Measurements from ENCODE around the gene TRIM54. TPM values are rescaled to one million over a fixed set of nuclear protein-coding genes. Genes with fewer than 3 reads are reported as not detected.

TRIM54 gene
- total and polyA plus RNA-seq, 2 of the 4 experiments (the other 2 are of a cell fraction), result 0.15 TPM; not detected in 1

DNA sequence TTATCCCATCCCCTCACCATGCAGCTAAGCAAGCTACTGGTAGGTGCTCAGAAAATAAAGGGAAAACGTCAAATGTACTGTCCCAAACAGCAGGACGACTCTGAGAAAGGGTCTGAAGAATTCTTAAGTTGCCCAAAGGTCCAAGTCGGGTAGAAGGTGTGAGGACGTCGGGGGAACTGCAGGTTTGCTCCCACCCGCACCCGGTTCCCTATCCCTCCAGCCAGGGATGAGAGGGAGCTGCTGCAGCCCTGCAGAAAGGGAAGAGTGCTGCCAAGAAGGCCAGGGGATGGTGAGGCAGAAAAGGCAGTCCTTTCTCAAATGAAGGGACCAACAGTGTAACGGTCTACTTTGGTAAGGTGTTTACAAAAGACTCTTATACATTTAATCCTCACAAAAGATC is 32.9 kb downstream of the TRIM54 start:
- no peak for TF ChIP-seq CEBPB (IDR thresholded peaks at IDR 0.05; ENCODE audit: low read depth, low read length)
- TF ChIP-seq BHLHE40 (IDR thresholded peaks at IDR 0.05; ENCODE audit: low read depth, low read length), result no peak
- TF ChIP-seq, protein P1, sequence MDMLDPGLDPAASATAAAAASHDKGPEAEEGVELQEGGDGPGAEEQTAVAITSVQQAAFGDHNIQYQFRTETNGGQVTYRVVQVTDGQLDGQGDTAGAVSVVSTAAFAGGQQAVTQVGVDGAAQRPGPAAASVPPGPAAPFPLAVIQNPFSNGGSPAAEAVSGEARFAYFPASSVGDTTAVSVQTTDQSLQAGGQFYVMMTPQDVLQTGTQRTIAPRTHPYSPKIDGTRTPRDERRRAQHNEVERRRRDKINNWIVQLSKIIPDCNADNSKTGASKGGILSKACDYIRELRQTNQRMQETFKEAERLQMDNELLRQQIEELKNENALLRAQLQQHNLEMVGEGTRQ (IDR thresholded peaks at IDR 0.05; ENCODE audit: low read depth, low read length), result no peak
- no peak for TF ChIP-seq RFX5 (IDR thresholded peaks at IDR 0.05; ENCODE audit: low read depth, low read length)
- TF ChIP-seq SMC3 (IDR thresholded peaks at IDR 0.05; ENCODE audit: low read depth, low read length), result no peak
- TF ChIP-seq CHD1 (IDR thresholded peaks at IDR 0.05; ENCODE audit: low read depth, low read length), result no peak
- no peak for TF ChIP-seq RCOR1 (IDR thresholded peaks at IDR 0.05; ENCODE audit: insufficient replicate concordance, low read length)
- TF ChIP-seq MAFK (IDR thresholded peaks at IDR 0.05; ENCODE audit: low read depth, low read length), result no peak
- TF ChIP-seq POLR2A (IDR thresholded peaks at IDR 0.05; ENCODE audit: low read depth, low read length), result no peak
- TF ChIP-seq, protein P2, sequence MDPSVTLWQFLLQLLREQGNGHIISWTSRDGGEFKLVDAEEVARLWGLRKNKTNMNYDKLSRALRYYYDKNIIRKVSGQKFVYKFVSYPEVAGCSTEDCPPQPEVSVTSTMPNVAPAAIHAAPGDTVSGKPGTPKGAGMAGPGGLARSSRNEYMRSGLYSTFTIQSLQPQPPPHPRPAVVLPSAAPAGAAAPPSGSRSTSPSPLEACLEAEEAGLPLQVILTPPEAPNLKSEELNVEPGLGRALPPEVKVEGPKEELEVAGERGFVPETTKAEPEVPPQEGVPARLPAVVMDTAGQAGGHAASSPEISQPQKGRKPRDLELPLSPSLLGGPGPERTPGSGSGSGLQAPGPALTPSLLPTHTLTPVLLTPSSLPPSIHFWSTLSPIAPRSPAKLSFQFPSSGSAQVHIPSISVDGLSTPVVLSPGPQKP (IDR thresholded peaks at IDR 0.05; ENCODE audit: borderline replicate concordance, low read depth, low read length), result no peak
- no peak for TF ChIP-seq FOS (IDR thresholded peaks at IDR 0.05; ENCODE audit: low read depth, low read length)
- TF ChIP-seq RAD21 (IDR thresholded peaks at IDR 0.05; ENCODE audit: low read length), result no peak
- TF ChIP-seq MXI1 (IDR thresholded peaks at IDR 0.05; ENCODE audit: borderline replicate concordance, low read depth, low read length), result no peak
- no peak for TF ChIP-seq NFE2L2 (IDR thresholded peaks at IDR 0.05; ENCODE audit: low read depth, low read length)
- no peak for TF ChIP-seq MAZ (IDR thresholded peaks at IDR 0.05; ENCODE audit: borderline replicate concordance, low read depth, low read length)
- TF ChIP-seq, protein P3, sequence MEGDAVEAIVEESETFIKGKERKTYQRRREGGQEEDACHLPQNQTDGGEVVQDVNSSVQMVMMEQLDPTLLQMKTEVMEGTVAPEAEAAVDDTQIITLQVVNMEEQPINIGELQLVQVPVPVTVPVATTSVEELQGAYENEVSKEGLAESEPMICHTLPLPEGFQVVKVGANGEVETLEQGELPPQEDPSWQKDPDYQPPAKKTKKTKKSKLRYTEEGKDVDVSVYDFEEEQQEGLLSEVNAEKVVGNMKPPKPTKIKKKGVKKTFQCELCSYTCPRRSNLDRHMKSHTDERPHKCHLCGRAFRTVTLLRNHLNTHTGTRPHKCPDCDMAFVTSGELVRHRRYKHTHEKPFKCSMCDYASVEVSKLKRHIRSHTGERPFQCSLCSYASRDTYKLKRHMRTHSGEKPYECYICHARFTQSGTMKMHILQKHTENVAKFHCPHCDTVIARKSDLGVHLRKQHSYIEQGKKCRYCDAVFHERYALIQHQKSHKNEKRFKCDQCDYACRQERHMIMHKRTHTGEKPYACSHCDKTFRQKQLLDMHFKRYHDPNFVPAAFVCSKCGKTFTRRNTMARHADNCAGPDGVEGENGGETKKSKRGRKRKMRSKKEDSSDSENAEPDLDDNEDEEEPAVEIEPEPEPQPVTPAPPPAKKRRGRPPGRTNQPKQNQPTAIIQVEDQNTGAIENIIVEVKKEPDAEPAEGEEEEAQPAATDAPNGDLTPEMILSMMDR (conservative IDR thresholded peaks at IDR 0.05; ENCODE audit: low read depth, low read length), result no peak
- H4K8ac ChIP-seq (ENCODE audit: low read depth in 2 of 2, low read length in 2 of 2), result no peak overlapping the region
- no peak overlapping the region for H2AFZ ChIP-seq (replicated peaks; ENCODE audit: low read length, poor library complexity)
- dilution Hi-C loops (cut with HindIII; ENCODE audit: low sequenced_read_pairs, unreplicated experiment) (no loop called here), in situ Hi-C loops (cut with MboI; ENCODE audit: low sequenced_read_pairs) (no loop called here), intact Hi-C loops (cut with micrococcal nuclease) (no loop called here)
- H3K4me1 ChIP-seq (ENCODE audit: control insufficient read depth, insufficient read depth, low read length), result no peaks in the 10 kb centered on the region
- no CpG with 5 or more reads among the region's 8 CpGs for WGBS, 2 experiments (ENCODE audit: extremely low coverage in 2 of 2, insufficient read length in 1 of 2)
- no peak overlapping the region for H3K4me3 ChIP-seq (ENCODE audit: insufficient read depth, low read depth, low read length)
- no peaks in the 10 kb centered on the region for H4K20me1 ChIP-seq (ENCODE audit: insufficient read depth, low read length)
- H2AK5ac ChIP-seq (ENCODE audit: low read depth, low read length), result no peak overlapping the region
- no peak overlapping the region for H2BK5ac ChIP-seq (ENCODE audit: low read depth, low read length, poor library complexity, severe bottlenecking)
- no peak overlapping the region for H3K23ac ChIP-seq (ENCODE audit: low read depth, low read length)
- H2BK120ac ChIP-seq (ENCODE audit: low read depth, low read length), result no peak overlapping the region
- H3K79me1 ChIP-seq (ENCODE audit: low read depth in 1 of 2, low read length in 2 of 2), result peaks cover 6 to 17% of the 10 kb centered on the region in 2 experiments
- no peaks in the 10 kb centered on the region for H3K9me3 ChIP-seq (ENCODE audit: control insufficient read depth, insufficient read depth, low read length)
- ATAC-seq (ENCODE audit: low read depth) (no peak), DNase-seq (no peak)
- H4K91ac ChIP-seq (ENCODE audit: insufficient read depth, low read depth, low read length), result no peak overlapping the region
- H3K27ac ChIP-seq (ENCODE audit: insufficient read depth, low read length), result no peak overlapping the region
- peaks cover 15% of the 10 kb centered on the region for H3K36me3 ChIP-seq (ENCODE audit: control insufficient read depth, insufficient read depth, low read length)
- POLR2A ChIA-PET (ENCODE audit: unreplicated experiment), result no interaction called here
- H3K56ac ChIP-seq (ENCODE audit: extremely low read depth, insufficient read depth, low read length), result no peak overlapping the region
- no TSS peak for BruUV-seq (replicated peaks)
- H2BK15ac ChIP-seq (ENCODE audit: low read depth, low read length), result no peak overlapping the region
- CTCF ChIA-PET, result no interaction called here
- H3K14ac ChIP-seq (replicated peaks; ENCODE audit: low read depth, low read length), result no peak overlapping the region
- no peak overlapping the region for H2AK9ac ChIP-seq (replicated peaks; ENCODE audit: low read depth, low read length, poor library complexity)
- H3K9ac ChIP-seq (ENCODE audit: low read depth, low read length), result no peak overlapping the region
- H3K4ac ChIP-seq (ENCODE audit: low read depth, low read length), result no peak overlapping the region
- 0 out of 2 replicates have a peak, but pooled peaks cover 4% of the 10 kb centered on the region for H3K9me1 ChIP-seq (ENCODE audit: insufficient read depth, low read length)
- H4K5ac ChIP-seq (ENCODE audit: low read depth, low read length), result no peak overlapping the region
- no peak overlapping the region for H3K18ac ChIP-seq (ENCODE audit: low read depth, low read length)
- no peak overlapping the region for H2BK20ac ChIP-seq (ENCODE audit: low read depth, low read length)
- no peaks in the 10 kb centered on the region for H3K27me3 ChIP-seq (ENCODE audit: control insufficient read depth, insufficient read depth, low read length)
- H3K4me2 ChIP-seq (ENCODE audit: low read depth, low read length), result no peak overlapping the region

Measured in IMR-90 (cell line).